ENCODE data around the gene ACOT12.
"Not testable (repeated sequence)": the region's sequence is repeated elsewhere in the genome, so short reads cannot be mapped to it uniquely, and the experiment has no call there.

Gene ACOT12

GRCh38 chr5:81393783-81394718, at the start of gene ACOT12:
TSS of gene ACOT12 (minus strand) at chr5:81394134. CDS start at chr5:81394114, 20 bp downstream.
- no peak for DNase-seq (ENCODE audit: low read depth)

- no peak for DNase-seq (ENCODE audit: low read depth)
Measured at GRCh38 chr5:81435023-81435422, 41.1 kb upstream of the ACOT12 start.

- no peak for DNase-seq (ENCODE audit: low read depth)
Measured at GRCh38 chr5:81429985-81430384, 36.1 kb upstream of the ACOT12 start.

- no peak for DNase-seq (ENCODE audit: low read depth)
Measured at GRCh38 chr5:81429363-81429762, 35.4 kb upstream of the ACOT12 start.

GRCh38 chr5:81428861-81429260, 34.9 kb upstream of the ACOT12 start:
- DNase-seq (ENCODE audit: low read depth), result no peak

GRCh38 chr5:81428446-81428845, 34.5 kb upstream of the ACOT12 start:
- DNase-seq (ENCODE audit: low read depth), result no peak

- no peak for DNase-seq (ENCODE audit: low read depth)
Measured at GRCh38 chr5:81427566-81427965, 33.6 kb upstream of the ACOT12 start.

- no peak for DNase-seq (ENCODE audit: low read depth)
Measured at GRCh38 chr5:81426359-81427030, 32.6 kb upstream of the ACOT12 start.

- DNase-seq (ENCODE audit: low read depth), result no peak
Measured at GRCh38 chr5:81425569-81425968, 31.6 kb upstream of the ACOT12 start.

- DNase-seq (ENCODE audit: low read depth), result no peak
Measured at GRCh38 chr5:81424728-81425127, 30.8 kb upstream of the ACOT12 start.

GRCh38 chr5:81422671-81423070, 28.7 kb upstream of the ACOT12 start:
- peak; percentile 43 for DNase-seq (ENCODE audit: low read depth)

GRCh38 chr5:81420039-81420667, 26.2 kb upstream of the ACOT12 start:
- DNase-seq (ENCODE audit: low read depth), result peak; percentile 80

GRCh38 chr5:81418606-81419005, 24.7 kb upstream of the ACOT12 start:
- DNase-seq (ENCODE audit: low read depth), result no peak

- no peak for DNase-seq (ENCODE audit: low read depth)
Measured at GRCh38 chr5:81417052-81417451, 23.1 kb upstream of the ACOT12 start.

- no peak for DNase-seq (ENCODE audit: low read depth)
Measured at GRCh38 chr5:81409896-81410295, 16.0 kb upstream of the ACOT12 start.

GRCh38 chr5:81409361-81409760, 15.4 kb upstream of the ACOT12 start:
- no peak for DNase-seq (ENCODE audit: low read depth)

GRCh38 chr5:81408496-81408895, 14.6 kb upstream of the ACOT12 start:
- no peak for DNase-seq (ENCODE audit: low read depth)

GRCh38 chr5:81407811-81408210, 13.9 kb upstream of the ACOT12 start:
- not testable (repeated sequence) for DNase-seq (ENCODE audit: low read depth)

- no peak for DNase-seq (ENCODE audit: low read depth)
Measured at GRCh38 chr5:81405126-81405891, 11.4 kb upstream of the ACOT12 start.

GRCh38 chr5:81402192-81402930, 8.4 kb upstream of the ACOT12 start:
- DNase-seq (ENCODE audit: low read depth), result no peak

- no peak for DNase-seq (ENCODE audit: low read depth)
Measured at GRCh38 chr5:81401266-81401665, 7.3 kb upstream of the ACOT12 start.
